SK-N-SH (cell line): ENCODE data around the gene DPYSL4. TPM values are rescaled to one million over a fixed set of nuclear protein-coding genes. Genes with fewer than 3 reads are reported as not detected.

Experiments used
- CTCF ChIA-PET: fragments of 300-600, 350-600 bp; formaldehyde crosslinking; extraction: SDS; loops from one replicate; lab custom pipeline; 2021; lab: Yijun Ruan, JAX
- POLR2A ChIA-PET: fragments of 350-600 bp; sonication (Branson Sonifier 250); formaldehyde crosslinking; extraction: SDS; loops from one replicate; lab custom pipeline; 2020; ENCODE audit warnings: antibody characterized with exemption, inconsistent platforms; lab: Yijun Ruan, JAX
- DNase-seq: peaks from one replicate; pipeline ENCODE4 v3.0.0; 2012
- H2AFZ ChIP-seq: fragments of 200-600 bp; sonication (generic); 2 replicates; pipeline ENCODE4 v1.8.1; 2016; ENCODE audit warnings: antibody characterized with exemption, mild to moderate bottlenecking, low read depth
- H3F3A ChIP-seq: fragments of 200-600 bp; sonication (generic); replicated peaks from 2 replicates; pipeline ENCODE3; 2016; ENCODE audit warnings: antibody characterized with exemption, mild to moderate bottlenecking; ENCODE audit not compliant: insufficient read depth
- H3K27ac ChIP-seq, 2 experiments: fragments of 200-500 bp in 1 of 2; fragments of 200-600 bp in 1 of 2; sonication (Bioruptor generic) in 1 of 2; sonication (generic), shearing (Covaris generic) in 1 of 2; 2 replicates each; pipeline versions ENCODE4 v1.5.1 to v1.6.1; 2014 to 2016; ENCODE audit warnings: low read depth in 2 of 2, inconsistent platforms in 1 of 2, low read length in 1 of 2, mild to moderate bottlenecking in 1 of 2, mixed read lengths in 1 of 2
- H3K27me3 ChIP-seq: fragments of 200-600 bp; sonication (generic), shearing (Covaris generic); 2 replicates; pipeline ENCODE4 v1.6.1; 2016; ENCODE audit warnings: mixed run types; ENCODE audit not compliant: insufficient read depth
- H3K36me3 ChIP-seq, 2 experiments: fragments of 200-500 bp in 1 of 2; fragments of 200-600 bp in 1 of 2; sonication (Bioruptor generic) in 1 of 2; sonication (generic) in 1 of 2; replicated peaks in 1 of 2; 2 replicates each; pipeline versions ENCODE3 to v1.5.1; 2014 to 2016; ENCODE audit warnings: low read length in 1 of 2, mild to moderate bottlenecking in 1 of 2; ENCODE audit not compliant: insufficient read depth in 2 of 2, control insufficient read depth in 1 of 2
- H3K4me1 ChIP-seq, 2 experiments: fragments of 200-500 bp in 1 of 2; fragments of 200-600 bp in 1 of 2; sonication (Bioruptor generic) in 1 of 2; sonication (generic), shearing (Covaris generic) in 1 of 2; 2 replicates each; pipeline versions ENCODE4 v1.5.1 to v1.6.1; 2014 to 2016; ENCODE audit warnings: low read depth in 1 of 2, low read length in 1 of 2, mixed run types in 1 of 2; ENCODE audit not compliant: insufficient read depth in 2 of 2, control insufficient read depth in 1 of 2
- H3K4me2 ChIP-seq: fragments of 200-600 bp; sonication (generic), shearing (Covaris generic); 2 replicates; pipeline ENCODE4 v1.6.1; 2017; ENCODE audit warnings: mixed run types
- H3K4me3 ChIP-seq, 2 experiments: fragments of 200-500 bp in 1 of 2; fragments of 200-600 bp in 1 of 2; sonication (Bioruptor generic) in 1 of 2; sonication (generic), shearing (Covaris generic) in 1 of 2; 2 replicates each; pipeline versions ENCODE4 v1.5.1 to v1.8.1; 2014 to 2016; ENCODE audit warnings: low read depth in 2 of 2, inconsistent platforms in 1 of 2, low read length in 1 of 2, mild to moderate bottlenecking in 1 of 2, mixed read lengths in 1 of 2, moderate library complexity in 1 of 2
- H3K79me2 ChIP-seq: fragments of 200-600 bp; sonication (generic); 2 replicates; pipeline ENCODE4 v1.8.1; 2017; ENCODE audit warnings: mild to moderate bottlenecking; ENCODE audit not compliant: insufficient read depth
- H3K9ac ChIP-seq: fragments of 200-600 bp; sonication (generic); 2 replicates; pipeline ENCODE4 v1.6.1; 2017; ENCODE audit warnings: mixed run types
- H3K9me2 ChIP-seq: fragments of 200-600 bp; sonication (generic); 2 replicates; pipeline ENCODE4 v1.6.1; 2017; ENCODE audit warnings: mixed run types
- H3K9me3 ChIP-seq: fragments of 200-600 bp; sonication (generic); 2 replicates; pipeline ENCODE4 v1.6.1; 2017; ENCODE audit warnings: mixed run types, mild to moderate bottlenecking, moderate library complexity
- H4K20me1 ChIP-seq: fragments of 200-600 bp; sonication (generic); 2 replicates; pipeline ENCODE4 v1.6.1; 2017; ENCODE audit warnings: mild to moderate bottlenecking, mixed run types; ENCODE audit not compliant: insufficient read depth
- CHD2 ChIP-seq: fragments of 150-350 bp; IDR thresholded peaks from 2 replicates; pipeline ENCODE4 v1.6.1; 2018; ENCODE audit warnings: low read length; ENCODE audit not compliant: partially characterized antibody
- MXI1 ChIP-seq: IDR thresholded peaks from 2 replicates; pipeline ENCODE4 v1.6.1; 2012; ENCODE audit warnings: mild to moderate bottlenecking, low read depth, low read length, improper control_type of control experiment
- POLR2AphosphoS5 ChIP-seq: IDR thresholded peaks from 2 replicates; pipeline ENCODE4 v1.6.1; 2012; ENCODE audit warnings: low read depth, low read length
- RAD21 ChIP-seq: IDR thresholded peaks from 2 replicates; pipeline ENCODE4 v1.6.1; 2012; ENCODE audit warnings: mild to moderate bottlenecking, low read length
- SIN3A ChIP-seq: IDR thresholded peaks from 2 replicates; pipeline ENCODE4 v1.6.1; 2012; ENCODE audit warnings: low read depth, mild to moderate bottlenecking, low read length, moderate library complexity, borderline replicate concordance
- TAF1 ChIP-seq: IDR thresholded peaks from 2 replicates; pipeline ENCODE4 v1.6.1; 2012; ENCODE audit warnings: low read depth, mild to moderate bottlenecking, low read length, moderate library complexity, borderline replicate concordance
- TCF12 ChIP-seq: IDR thresholded peaks from 2 replicates; pipeline ENCODE4 v1.4.0; 2012
- whole genome bisulfite sequencing: methylation state at CpG from one replicate; pipeline ENCODE4 v1.1.6; 2017; ENCODE audit warnings: low lambda C conversion rate; 5-methylcytosine and 5-hydroxymethylcytosine counted together
- polyA plus RNA-seq, 3 experiments: library from polyadenylated mRNA; depleted of rRNA; stranded (reverse); fragments of >200 nt; gene quantifications; 2 replicates each; pipeline ENCODE4 v1.2.3, GENCODE V29; 2012
- TF ChIP-seq, protein P1 (sequence below): fragments of 150-350 bp; IDR thresholded peaks from 2 replicates; pipeline ENCODE4 v1.6.1; 2017; ENCODE audit warnings: antibody characterized with exemption, low read length, low read depth, borderline replicate concordance
- TF ChIP-seq, protein P2 (sequence below): IDR thresholded peaks from 2 replicates; pipeline ENCODE4 v1.4.0; 2012; ENCODE audit warnings: low read depth
- TF ChIP-seq, protein P3 (sequence below): IDR thresholded peaks from 2 replicates; pipeline ENCODE4 v1.6.1; 2012; ENCODE audit warnings: mild to moderate bottlenecking, low read depth, low read length, moderate library complexity

DPYSL4 gene
- polyA plus RNA-seq, 1 of the 3 experiments (the other 2 are of a cell fraction): 21.8 TPM

DNA sequence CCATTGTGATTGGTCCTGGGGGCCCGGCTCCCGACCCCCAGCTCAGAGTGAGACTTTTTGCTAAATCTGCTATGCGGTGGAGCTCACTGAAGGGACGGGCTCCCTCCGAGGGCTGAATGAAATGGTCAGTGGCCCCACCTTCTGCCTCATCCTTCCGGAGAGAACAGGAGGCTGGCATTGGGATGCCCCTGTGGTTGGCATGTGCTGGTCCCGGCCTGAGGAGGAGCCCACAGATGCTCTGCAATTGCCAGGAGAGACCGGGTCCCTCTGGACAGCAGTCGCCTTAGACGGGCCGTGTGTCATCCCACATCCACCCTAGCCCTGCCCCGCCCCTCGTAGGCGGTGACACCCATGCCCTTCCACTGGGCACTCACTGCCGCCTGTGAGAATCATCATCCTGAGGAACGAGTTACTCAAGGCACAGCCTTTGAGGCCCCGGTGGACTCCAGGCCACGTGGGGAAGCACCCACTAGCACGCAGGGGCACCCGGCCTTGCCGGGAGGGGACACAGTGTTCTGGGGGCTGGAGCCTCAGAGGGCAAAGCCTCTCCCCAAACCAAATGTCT is 21.2 kb upstream of the DPYSL4 start:
- Histone ChIP-seq H3K4me1 (peaks cover 0 to 14% of the 10 kb centered on the region in 2 experiments; a peak in 1 of 4 replicates), H3K4me3 (no peak overlapping the region), H3K9me3 (no peaks in the 10 kb centered on the region), H3K36me3 (no peaks in the 10 kb centered on the region), H3K9me2 (no peaks in the 10 kb centered on the region)
- POLR2A ChIA-PET: no interaction called here
- TF ChIP-seq MXI1 (no peak), SIN3A (no peak), TCF12 (no peak), RAD21 (no peak), POLR2AphosphoS5 (no peak)
- TF ChIP-seq, protein P1, sequence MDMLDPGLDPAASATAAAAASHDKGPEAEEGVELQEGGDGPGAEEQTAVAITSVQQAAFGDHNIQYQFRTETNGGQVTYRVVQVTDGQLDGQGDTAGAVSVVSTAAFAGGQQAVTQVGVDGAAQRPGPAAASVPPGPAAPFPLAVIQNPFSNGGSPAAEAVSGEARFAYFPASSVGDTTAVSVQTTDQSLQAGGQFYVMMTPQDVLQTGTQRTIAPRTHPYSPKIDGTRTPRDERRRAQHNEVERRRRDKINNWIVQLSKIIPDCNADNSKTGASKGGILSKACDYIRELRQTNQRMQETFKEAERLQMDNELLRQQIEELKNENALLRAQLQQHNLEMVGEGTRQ: no peak
- TF ChIP-seq, all 33 proteins: peak for 0
- Histone ChIP-seq H3K4me2 (no peak overlapping the region), H2AFZ (no peak overlapping the region), H3K79me2 (no peaks in the 10 kb centered on the region), H4K20me1 (no peaks in the 10 kb centered on the region), H3K27me3 (no peaks in the 10 kb centered on the region), H3F3A (no peaks in the 10 kb centered on the region), H3K27ac (no peak overlapping the region), H3K9ac (no peak overlapping the region)
- CTCF ChIA-PET: no interaction called here
- DNase-seq: no peak
- WGBS: 78% methylated on average over 17 of the region's 21 CpGs

DNA sequence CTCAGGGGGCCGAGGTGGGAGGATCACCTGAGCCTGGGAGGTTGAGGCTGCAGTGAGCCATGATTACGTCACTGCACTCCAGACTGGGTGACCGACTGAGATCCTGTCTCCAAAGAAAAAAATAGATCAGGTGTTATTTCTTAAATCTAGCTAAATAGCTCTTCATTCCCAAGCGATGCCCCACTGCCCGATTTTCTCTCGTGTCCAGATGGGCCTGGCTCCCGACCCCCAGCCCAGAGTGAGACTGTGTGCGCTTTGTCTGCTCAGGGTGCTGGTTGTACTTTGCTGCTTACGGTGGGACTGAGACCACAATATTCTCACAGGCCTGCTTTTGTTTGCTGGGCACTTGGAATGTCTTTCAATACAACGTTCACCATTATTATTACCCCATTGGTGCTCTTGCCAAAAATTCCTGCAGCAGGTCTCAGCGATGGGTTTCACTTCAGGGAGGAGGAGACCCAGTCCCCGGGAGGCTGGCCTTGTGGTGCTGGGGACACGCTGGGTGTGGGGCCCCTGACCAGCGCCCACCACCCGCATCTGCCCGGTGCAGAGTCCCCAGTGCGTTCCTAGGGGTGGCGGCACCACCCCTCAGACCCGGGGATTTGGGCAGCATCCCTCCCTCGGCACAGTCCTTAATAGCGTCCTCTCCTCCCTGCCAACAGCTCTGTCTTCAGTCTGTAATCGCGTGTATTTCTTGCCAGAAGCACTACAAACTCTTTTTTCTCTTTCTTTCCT is 20.4 kb upstream of the DPYSL4 start:
- Histone ChIP-seq H4K20me1 (no peaks in the 10 kb centered on the region), H3K79me2 (no peaks in the 10 kb centered on the region), H3K27ac (no peak overlapping the region), H3F3A (no peaks in the 10 kb centered on the region), H3K9ac (no peak overlapping the region), H3K4me3 (no peak overlapping the region)
- CTCF ChIA-PET: interaction anchor here (1.4 kb wide), 1 partner anchor 24 kb away, joined by 3 read pairs; no protein-coding TSS in a partner anchor
- WGBS: 68% methylated on average over 22 of the region's 23 CpGs
- no peak for DNase-seq
- TF ChIP-seq, protein P2, sequence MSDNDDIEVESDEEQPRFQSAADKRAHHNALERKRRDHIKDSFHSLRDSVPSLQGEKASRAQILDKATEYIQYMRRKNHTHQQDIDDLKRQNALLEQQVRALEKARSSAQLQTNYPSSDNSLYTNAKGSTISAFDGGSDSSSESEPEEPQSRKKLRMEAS: no peak
- TF ChIP-seq POLR2AphosphoS5 (no peak), TAF1 (no peak), CHD2 (no peak), SIN3A (no peak)
- TF ChIP-seq, protein P3, sequence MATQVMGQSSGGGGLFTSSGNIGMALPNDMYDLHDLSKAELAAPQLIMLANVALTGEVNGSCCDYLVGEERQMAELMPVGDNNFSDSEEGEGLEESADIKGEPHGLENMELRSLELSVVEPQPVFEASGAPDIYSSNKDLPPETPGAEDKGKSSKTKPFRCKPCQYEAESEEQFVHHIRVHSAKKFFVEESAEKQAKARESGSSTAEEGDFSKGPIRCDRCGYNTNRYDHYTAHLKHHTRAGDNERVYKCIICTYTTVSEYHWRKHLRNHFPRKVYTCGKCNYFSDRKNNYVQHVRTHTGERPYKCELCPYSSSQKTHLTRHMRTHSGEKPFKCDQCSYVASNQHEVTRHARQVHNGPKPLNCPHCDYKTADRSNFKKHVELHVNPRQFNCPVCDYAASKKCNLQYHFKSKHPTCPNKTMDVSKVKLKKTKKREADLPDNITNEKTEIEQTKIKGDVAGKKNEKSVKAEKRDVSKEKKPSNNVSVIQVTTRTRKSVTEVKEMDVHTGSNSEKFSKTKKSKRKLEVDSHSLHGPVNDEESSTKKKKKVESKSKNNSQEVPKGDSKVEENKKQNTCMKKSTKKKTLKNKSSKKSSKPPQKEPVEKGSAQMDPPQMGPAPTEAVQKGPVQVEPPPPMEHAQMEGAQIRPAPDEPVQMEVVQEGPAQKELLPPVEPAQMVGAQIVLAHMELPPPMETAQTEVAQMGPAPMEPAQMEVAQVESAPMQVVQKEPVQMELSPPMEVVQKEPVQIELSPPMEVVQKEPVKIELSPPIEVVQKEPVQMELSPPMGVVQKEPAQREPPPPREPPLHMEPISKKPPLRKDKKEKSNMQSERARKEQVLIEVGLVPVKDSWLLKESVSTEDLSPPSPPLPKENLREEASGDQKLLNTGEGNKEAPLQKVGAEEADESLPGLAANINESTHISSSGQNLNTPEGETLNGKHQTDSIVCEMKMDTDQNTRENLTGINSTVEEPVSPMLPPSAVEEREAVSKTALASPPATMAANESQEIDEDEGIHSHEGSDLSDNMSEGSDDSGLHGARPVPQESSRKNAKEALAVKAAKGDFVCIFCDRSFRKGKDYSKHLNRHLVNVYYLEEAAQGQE: no peak
- TF ChIP-seq, all 33 proteins: peak for 0
- Histone ChIP-seq H3K27me3 (no peaks in the 10 kb centered on the region), H3K9me2 (no peaks in the 10 kb centered on the region), H3K36me3 (no peaks in the 10 kb centered on the region), H3K9me3 (no peaks in the 10 kb centered on the region), H3K4me1 (peaks cover 0 to 14% of the 10 kb centered on the region in 2 experiments; a peak in 1 of 4 replicates), H2AFZ (no peak overlapping the region), H3K4me2 (no peak overlapping the region)
- POLR2A ChIA-PET: no interaction called here
